GM04503 (cell line): ENCODE measurements around the gene OBSCN.
"Not testable (repeated sequence)": the region's sequence is repeated elsewhere in the genome, so short reads cannot be mapped to it uniquely, and the experiment has no call there.

Experiments used
- DNase-seq: peaks from one replicate; pipeline ENCODE4 v3.0.0-alpha.2; 2012; ENCODE audit warnings: low read depth

The OBSCN gene

GRCh38 chr1:228213917-228214808, 6.3 kb downstream of the OBSCN start:
- no peak for DNase-seq

- DNase-seq = no peak
These were observed 7.2 kb downstream of the OBSCN start for GRCh38 chr1:228214921-228215662.

GRCh38 chr1:228215663-228216116, 7.8 kb downstream of the OBSCN start:
- no peak for DNase-seq

GRCh38 chr1:228216371-228217320, 8.8 kb downstream of the OBSCN start:
- no peak for DNase-seq

GRCh38 chr1:228217551-228218344, 9.9 kb downstream of the OBSCN start:
- DNase-seq = no peak

- no peak for DNase-seq
These were observed 10.8 kb downstream of the OBSCN start for GRCh38 chr1:228218513-228219244.

GRCh38 chr1:228219245-228219961, 11.6 kb downstream of the OBSCN start:
- DNase-seq = no peak

- no peak for DNase-seq
These were observed 12.3 kb downstream of the OBSCN start for GRCh38 chr1:228219962-228220780.

GRCh38 chr1:228221097-228221496, 13.3 kb downstream of the OBSCN start:
- not testable (repeated sequence) for DNase-seq

- DNase-seq = no peak
These were observed 14.7 kb downstream of the OBSCN start for GRCh38 chr1:228222548-228222947.

- no peak for DNase-seq
These were observed 16.6 kb downstream of the OBSCN start for GRCh38 chr1:228224198-228225164.

GRCh38 chr1:228225165-228225710, 17.4 kb downstream of the OBSCN start:
- DNase-seq = no peak

GRCh38 chr1:228225740-228226139, 17.9 kb downstream of the OBSCN start:
- DNase-seq = no peak

GRCh38 chr1:228226141-228226874, 18.5 kb downstream of the OBSCN start:
- no peak for DNase-seq

GRCh38 chr1:228226956-228227791, 19.3 kb downstream of the OBSCN start:
- no peak for DNase-seq

GRCh38 chr1:228228147-228228546, 20.3 kb downstream of the OBSCN start:
- not testable (repeated sequence) for DNase-seq
